ENCODE data around the gene ANXA6. TPM values are rescaled to one million over a fixed set of nuclear protein-coding genes. Genes with fewer than 3 reads are reported as not detected.
A peak's percentile ranks its signal among the peaks of the same experiment; 100 is the strongest.

ANXA6 gene
- total RNA-seq, 4 donors from 2014 or later, result 91.6 to 164 (median 142) TPM

DNA sequence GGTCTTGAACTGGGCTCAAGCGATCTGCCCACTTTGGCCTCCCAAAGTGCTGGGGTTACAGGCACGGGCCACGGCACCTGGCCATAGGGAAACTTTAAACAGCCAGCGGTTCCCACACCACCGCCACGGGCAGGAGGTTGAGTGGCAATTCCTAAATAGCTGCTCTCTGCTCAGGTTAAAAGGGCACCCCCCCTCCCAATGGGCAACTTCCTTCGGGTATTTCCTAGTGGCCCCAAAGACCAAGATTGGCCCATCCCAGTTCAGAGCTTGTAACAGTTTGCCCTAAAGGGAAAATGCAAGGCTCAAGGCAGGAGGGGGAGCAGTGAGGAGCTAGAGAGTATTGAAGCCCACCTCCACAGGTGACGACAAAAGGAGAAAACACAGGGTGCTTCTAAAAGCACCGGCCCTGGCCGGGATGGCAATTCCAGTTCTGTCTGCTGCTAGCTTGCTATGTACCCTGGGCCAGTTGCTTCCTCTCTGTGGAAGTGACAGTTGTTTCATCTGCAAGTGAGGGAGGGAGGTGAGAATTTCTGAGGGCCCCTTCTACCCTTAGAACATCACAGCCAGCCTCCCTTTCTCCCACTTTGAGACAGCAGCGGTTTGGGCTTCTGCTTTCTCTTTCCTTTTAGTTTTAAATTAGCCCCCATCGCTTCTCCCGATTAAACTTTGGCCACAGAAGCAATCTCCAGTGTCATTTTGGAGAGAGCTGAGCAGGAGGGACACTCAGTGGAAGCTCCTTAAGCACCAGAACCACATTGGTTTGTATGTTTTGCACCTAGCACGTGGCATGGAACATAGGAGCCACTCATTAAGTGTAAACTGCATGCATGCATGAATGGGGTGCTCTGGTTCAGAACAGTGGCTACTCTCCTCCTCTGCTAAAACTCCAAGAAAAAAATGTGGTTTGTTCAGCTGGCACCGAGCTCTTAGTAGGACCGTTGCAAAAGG lies 59.5 kb downstream of the ANXA6 start:
- Histone ChIP-seq H3K36me3 (no peaks in the 10 kb centered on the region), H3K27me3 (no peaks in the 10 kb centered on the region), H3K27ac (no peak overlapping the region), H3K4me3 (no peak overlapping the region), H3K9me3 (no peaks in the 10 kb centered on the region), H3K4me1 (peaks cover 46 to 60% of the 10 kb centered on the region in 2 donors)
- intact Hi-C loops (cut with DNase I; ENCODE audit: low total_unique reads) (no loop called here), in situ Hi-C loops (cut with MboI; ENCODE audit: low sequenced_read_pairs in 4 of 4) (loop anchor here in 1 of 4 donors (10.0 kb wide), 1 partner anchor 93 kb away; no protein-coding TSS in a partner anchor)
- DNase-seq (no peak), ATAC-seq (no peak)
- TF ChIP-seq, protein P1, sequence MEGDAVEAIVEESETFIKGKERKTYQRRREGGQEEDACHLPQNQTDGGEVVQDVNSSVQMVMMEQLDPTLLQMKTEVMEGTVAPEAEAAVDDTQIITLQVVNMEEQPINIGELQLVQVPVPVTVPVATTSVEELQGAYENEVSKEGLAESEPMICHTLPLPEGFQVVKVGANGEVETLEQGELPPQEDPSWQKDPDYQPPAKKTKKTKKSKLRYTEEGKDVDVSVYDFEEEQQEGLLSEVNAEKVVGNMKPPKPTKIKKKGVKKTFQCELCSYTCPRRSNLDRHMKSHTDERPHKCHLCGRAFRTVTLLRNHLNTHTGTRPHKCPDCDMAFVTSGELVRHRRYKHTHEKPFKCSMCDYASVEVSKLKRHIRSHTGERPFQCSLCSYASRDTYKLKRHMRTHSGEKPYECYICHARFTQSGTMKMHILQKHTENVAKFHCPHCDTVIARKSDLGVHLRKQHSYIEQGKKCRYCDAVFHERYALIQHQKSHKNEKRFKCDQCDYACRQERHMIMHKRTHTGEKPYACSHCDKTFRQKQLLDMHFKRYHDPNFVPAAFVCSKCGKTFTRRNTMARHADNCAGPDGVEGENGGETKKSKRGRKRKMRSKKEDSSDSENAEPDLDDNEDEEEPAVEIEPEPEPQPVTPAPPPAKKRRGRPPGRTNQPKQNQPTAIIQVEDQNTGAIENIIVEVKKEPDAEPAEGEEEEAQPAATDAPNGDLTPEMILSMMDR (IDR thresholded peaks at IDR 0.05 in 4 of 5, conservative IDR thresholded peaks at IDR 0.05 in 1 of 5), result no peak
- TF ChIP-seq POLR2A (IDR thresholded peaks at IDR 0.05), result no peak

DNA sequence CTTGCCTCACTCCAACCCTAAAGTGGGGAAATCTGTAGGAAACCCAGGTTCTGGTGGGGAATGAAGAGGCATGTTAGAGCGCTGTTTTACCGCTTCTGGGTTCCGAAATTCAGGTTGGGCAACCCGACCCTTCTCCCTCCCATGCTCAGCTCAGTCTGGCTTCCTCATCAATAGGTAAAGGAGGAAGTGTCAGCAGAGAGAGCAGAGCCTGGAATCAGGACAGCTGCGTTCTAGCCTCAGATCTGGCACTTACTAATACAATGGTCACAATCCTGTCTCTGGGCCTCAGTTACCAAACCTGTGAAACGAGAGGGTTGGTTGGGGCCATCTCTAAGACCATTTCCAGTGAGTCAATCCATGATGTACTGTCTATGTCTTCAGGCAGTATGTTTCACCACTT lies 60.5 kb downstream of the ANXA6 start:
- Histone ChIP-seq H3K36me3 (no peaks in the 10 kb centered on the region), H3K9me3 (no peaks in the 10 kb centered on the region), H3K4me3 (no peak overlapping the region), H3K27ac (no peak overlapping the region), H3K27me3 (no peaks in the 10 kb centered on the region), H3K4me1 (peaks cover 51 to 64% of the 10 kb centered on the region in 2 donors)
- intact Hi-C loops (cut with DNase I; ENCODE audit: low total_unique reads), result no loop called here
- TF ChIP-seq, protein P1 (IDR thresholded peaks at IDR 0.05 in 4 of 5, conservative IDR thresholded peaks at IDR 0.05 in 1 of 5), result no peak
- no peak for TF ChIP-seq POLR2A (IDR thresholded peaks at IDR 0.05)
- in situ Hi-C loops (cut with MboI; ENCODE audit: low sequenced_read_pairs in 4 of 4), result loop anchor here in 1 of 4 donors (10.0 kb wide), 1 partner anchor 92 kb away; no protein-coding TSS in a partner anchor
- ATAC-seq (no peak), DNase-seq (no peak)

DNA sequence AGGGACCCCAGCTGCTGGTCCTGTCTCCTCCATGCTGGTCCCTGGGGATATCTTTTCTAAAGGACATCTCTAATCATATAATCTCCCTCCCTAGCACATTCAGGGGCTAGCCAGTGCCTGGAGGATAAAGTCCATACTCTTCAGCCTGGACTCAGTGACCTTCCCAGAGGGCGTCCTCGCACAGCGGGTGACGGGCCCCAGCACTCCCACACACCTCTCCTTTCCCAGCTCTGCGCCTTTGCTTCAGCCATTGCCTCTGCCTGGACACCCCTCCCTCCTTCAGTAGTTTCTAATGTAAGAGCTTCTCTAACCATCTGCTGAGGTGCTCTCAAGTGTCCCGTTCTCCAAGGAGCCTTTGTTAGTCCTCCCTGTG lies 61.6 kb downstream of the ANXA6 start:
- no peaks in the 10 kb centered on the region for H3K36me3 ChIP-seq
- peak overlapping the region; percentile 39 to 73 (median 72) for H3K27ac ChIP-seq
- in situ Hi-C loops (cut with MboI; ENCODE audit: low sequenced_read_pairs in 4 of 4) (loop anchor here in 1 of 4 donors (10.0 kb wide), 1 partner anchor 91 kb away; no protein-coding TSS in a partner anchor), intact Hi-C loops (cut with DNase I; ENCODE audit: low total_unique reads) (no loop called here)
- no peaks in the 10 kb centered on the region for H3K27me3 ChIP-seq
- H3K9me3 ChIP-seq, result no peaks in the 10 kb centered on the region
- no peak overlapping the region for H3K4me3 ChIP-seq
- ATAC-seq, result no peak
- no peak for DNase-seq
- peaks cover 40 to 55% of the 10 kb centered on the region in 2 donors for H3K4me1 ChIP-seq
- TF ChIP-seq, protein P1 (IDR thresholded peaks at IDR 0.05 in 4 of 5, conservative IDR thresholded peaks at IDR 0.05 in 1 of 5), result no peak
- TF ChIP-seq POLR2A (IDR thresholded peaks at IDR 0.05), result no peak

- DNase-seq (no peak), ATAC-seq (no peak)
- in situ Hi-C loops (cut with MboI; ENCODE audit: low sequenced_read_pairs in 4 of 4) (loop anchor here in 1 of 4 donors (10.0 kb wide), 1 partner anchor 91 kb away; no protein-coding TSS in a partner anchor), intact Hi-C loops (cut with DNase I; ENCODE audit: low total_unique reads) (no loop called here)
- peak overlapping the region; percentile 39 to 73 (median 72) for H3K27ac ChIP-seq
- TF ChIP-seq, protein P1 (IDR thresholded peaks at IDR 0.05 in 4 of 5, conservative IDR thresholded peaks at IDR 0.05 in 1 of 5), result no peak
- TF ChIP-seq POLR2A (IDR thresholded peaks at IDR 0.05), result no peak
- H3K4me3 ChIP-seq, result no peak overlapping the region
- peaks cover 35 to 49% of the 10 kb centered on the region in 2 donors for H3K4me1 ChIP-seq
- H3K9me3 ChIP-seq, result no peaks in the 10 kb centered on the region
- H3K27me3 ChIP-seq, result no peaks in the 10 kb centered on the region
- no peaks in the 10 kb centered on the region for H3K36me3 ChIP-seq
Measured at GRCh38 chr5:151095341-151096000, 62.1 kb downstream of the ANXA6 start.

Data from gastrocnemius medialis (tissue), 4 donors.